ENCODE results near the gene PTPN9.

- TF ChIP-seq RFX5 (IDR thresholded peaks at IDR 0.05; ENCODE audit: low read depth, low read length) (no peak), ZNF703 (CRISPR knock-in tag; IDR thresholded peaks at IDR 0.05; ENCODE audit: borderline replicate concordance) (no peak), SMAD9 (CRISPR knock-in tag; IDR thresholded peaks at IDR 0.05) (no peak), CERS6 (CRISPR knock-in tag; IDR thresholded peaks at IDR 0.05) (no peak), HCFC1 (IDR thresholded peaks at IDR 0.05; ENCODE audit: low read depth, low read length) (no peak), PBX3 (CRISPR knock-in tag; IDR thresholded peaks at IDR 0.05; ENCODE audit: borderline replicate concordance) (no peak), BRF2 (CRISPR knock-in tag; IDR thresholded peaks at IDR 0.05) (no peak), ZNF660 (CRISPR knock-in tag; IDR thresholded peaks at IDR 0.05; ENCODE audit: borderline replicate concordance, low read depth) (no peak), ZNF121 (CRISPR knock-in tag; IDR thresholded peaks at IDR 0.05) (no peak), YY1 (IDR thresholded peaks at IDR 0.05; ENCODE audit: insufficient read depth, insufficient replicate concordance, low read depth, low read length) (no peak), SMAD1 (CRISPR knock-in tag; IDR thresholded peaks at IDR 0.05; ENCODE audit: borderline replicate concordance, low read depth) (no peak)
Measured at GRCh38 chr15:75460646-75461045, 118.5 kb downstream of the PTPN9 start.

Data from HepG2 (cell line).